GM03348 (cell line): ENCODE data around the gene SLC24A1.

Experiments used
- DNase-seq: peaks from one replicate; pipeline ENCODE4 v3.0.0; 2012; ENCODE audit warnings: low spot score

SLC24A1 gene

DNA sequence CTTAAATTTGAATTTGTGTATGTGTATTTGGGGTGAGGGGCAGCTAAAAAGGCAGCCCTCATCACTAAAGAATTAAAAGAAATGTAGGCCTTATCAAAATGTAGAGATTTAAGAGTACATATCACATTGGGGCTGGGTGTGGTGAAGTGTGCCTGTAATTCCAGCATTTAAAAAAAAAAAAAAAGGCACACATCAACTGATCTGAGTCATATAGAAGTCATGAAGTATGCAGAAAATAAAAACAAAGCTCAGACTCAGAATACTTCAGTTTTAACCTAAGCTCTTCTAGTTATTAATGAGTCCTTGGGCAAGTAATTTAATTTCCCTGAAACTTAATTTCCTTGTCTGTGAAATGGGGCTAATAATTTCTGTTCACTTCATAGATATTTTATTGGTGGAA is 31.6 kb downstream of the SLC24A1 start:
- peak; percentile 48 for DNase-seq

DNA sequence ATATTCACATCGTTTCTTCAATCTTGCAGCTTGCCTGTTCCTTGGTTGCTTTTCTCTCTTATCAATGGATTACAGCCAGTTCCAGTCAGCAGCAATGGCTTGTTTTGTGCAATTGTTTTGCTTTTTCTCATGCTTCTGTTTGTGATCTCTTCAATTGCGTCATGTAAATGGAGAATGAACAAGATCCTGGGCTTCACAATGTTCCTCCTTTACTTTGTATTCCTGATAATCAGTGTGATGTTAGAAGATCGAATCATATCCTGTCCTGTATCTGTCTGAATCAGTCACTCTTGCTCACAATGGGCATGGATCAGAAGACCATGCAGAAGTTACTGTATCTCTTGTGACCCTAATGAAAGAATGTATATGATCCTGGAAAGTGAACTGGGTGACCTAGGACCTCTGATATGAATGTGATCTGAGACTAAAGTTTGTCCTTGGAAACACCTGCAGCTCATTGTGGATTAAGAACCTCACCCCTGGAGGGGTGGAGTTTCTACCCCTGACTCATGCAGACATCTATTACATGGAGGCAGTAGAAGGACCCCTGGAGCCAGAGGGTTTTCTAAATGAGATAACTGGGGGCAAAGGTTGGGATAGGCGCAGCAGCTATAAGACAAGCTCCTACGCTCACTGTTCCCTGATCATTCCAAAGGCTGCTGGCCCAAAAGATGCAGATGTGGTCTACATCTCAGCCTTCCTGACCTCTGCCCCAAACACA is 32.2 kb downstream of the SLC24A1 start:
- DNase-seq: no peak

DNA sequence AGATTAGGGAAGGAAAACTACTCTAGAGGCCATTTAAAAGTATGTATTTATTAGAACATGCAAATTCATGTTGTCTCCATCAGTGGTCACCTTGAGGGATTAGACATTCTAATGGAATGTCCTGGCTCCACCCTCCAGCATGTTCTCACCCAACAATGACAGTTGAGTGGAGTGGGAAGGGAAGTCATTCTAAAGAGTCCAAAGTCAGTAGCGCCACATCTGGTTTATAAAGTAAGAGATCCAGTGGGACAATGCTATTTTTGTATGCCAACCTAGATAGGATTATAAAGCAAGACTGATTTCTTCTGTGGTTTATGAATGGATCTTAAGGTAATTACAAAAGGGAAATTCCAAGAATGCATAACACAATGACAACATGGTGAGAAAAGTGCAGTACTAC is 33.3 kb downstream of the SLC24A1 start:
- DNase-seq: peak; percentile 60

- DNase-seq: no peak
Measured at GRCh38 chr15:65655457-65655856, 33.7 kb downstream of the SLC24A1 start.

DNA sequence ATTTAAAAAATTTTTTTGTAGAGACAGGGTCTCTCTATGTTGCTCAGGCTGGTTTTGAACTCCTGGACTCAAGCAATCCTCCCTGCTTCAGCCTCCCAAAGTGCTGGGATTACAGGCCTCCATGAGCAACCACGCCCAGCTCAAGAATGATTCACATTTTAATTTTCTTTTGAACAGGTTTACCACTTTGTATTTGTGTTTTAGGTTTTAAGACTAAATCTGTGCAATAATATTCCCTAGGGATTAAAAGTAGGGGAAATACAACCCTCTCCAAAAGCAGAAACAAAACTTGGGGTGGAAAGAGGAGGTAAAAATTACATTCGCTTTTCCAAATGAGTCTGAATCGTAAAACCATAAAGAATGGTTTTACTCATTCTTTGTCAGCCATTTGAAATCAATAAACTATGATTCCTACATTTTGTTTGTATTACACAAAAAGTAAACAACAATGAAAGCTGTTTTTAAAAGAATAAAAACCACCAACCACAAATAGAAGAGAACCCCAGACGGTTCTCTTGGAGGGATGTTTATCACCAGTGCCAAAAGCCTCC is 37.8 kb downstream of the SLC24A1 start:
- no peak for DNase-seq

GRCh38 chr15:65660927-65661326 is 39.2 kb downstream of the SLC24A1 start:
- no peak for DNase-seq

DNA sequence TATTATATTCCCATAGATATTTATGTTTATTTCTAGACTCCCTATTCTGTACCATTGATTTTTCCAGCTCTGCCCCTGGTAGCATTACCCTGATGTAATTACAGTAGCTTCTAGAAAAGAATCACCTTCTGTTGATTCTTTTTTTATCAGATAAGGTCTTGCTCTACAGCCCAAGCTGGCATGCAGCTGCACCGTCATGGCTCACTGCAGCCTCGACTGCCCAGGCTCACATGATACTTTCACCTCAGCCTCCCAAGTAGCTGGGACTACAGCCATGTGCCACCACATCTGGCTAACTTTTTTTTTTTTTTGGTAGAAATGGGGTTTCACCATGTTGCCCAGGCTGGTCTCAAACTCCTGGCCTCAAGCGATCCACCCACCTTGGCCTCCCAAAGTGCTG is 41.8 kb downstream of the SLC24A1 start:
- no peak for DNase-seq

DNA sequence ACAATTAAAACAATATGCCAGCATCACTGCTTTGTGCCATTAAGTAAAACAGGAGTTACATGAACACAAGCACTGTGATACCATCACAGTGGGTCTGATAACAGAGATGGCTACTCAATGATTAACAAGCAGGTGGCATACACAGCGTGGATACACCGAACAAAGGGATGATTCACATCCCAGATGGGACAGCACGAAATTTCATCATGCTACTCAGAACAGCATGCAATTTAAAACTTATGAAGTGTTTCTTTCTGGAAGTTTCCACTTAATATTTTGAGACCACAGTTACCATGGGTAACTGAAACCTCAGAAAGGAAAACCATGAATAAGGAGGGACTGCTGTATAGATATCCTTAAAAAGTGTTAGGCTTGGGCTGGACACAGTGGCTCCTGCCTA is 44.5 kb downstream of the SLC24A1 start:
- DNase-seq: no peak

GRCh38 chr15:65675551-65675950 is 53.8 kb downstream of the SLC24A1 start:
- no peak for DNase-seq

DNA sequence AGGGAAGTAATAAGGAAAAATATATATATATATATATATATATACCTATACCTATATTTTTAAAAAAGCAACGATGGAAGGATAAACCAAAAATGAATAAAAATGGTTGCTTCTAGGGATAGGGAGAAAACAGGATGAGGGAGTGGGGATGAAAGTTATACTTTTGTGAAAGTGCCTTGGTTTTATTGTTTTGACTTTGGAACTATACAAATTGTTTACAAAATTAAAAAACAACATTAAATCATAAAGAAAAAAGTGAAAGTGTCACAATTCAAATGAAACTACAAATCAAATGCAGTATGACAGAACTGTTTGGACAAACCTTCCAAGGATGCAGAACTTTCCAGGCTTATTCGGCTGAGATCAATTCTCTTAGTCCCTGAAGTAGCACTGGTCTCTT is 54.4 kb downstream of the SLC24A1 start:
- DNase-seq: no peak

- no peak for DNase-seq
Measured at GRCh38 chr15:65680544-65680943, 58.8 kb downstream of the SLC24A1 start.

- no peak for DNase-seq
Measured at GRCh38 chr15:65682404-65682911, 60.7 kb downstream of the SLC24A1 start.

- DNase-seq: no peak
Measured at GRCh38 chr15:65688462-65688861, 66.7 kb downstream of the SLC24A1 start.

DNA sequence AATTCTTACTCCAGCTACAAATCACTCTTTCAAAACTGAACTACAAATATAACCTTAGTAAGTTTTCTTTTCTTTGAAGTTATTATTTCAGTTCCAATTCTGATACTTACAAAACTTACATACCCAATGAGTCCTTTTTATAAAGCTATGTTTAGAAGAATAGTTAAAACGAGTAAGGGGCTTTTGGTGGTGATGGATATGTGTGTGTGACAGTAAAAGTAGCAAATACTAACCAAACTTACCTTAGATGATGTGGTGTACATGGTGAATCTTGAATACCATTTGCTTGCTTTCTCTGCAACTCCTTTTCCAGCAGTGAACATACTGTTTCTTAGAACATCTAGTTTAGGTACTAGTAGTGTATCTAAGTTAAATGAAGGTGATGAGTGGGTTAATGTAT is 68.4 kb downstream of the SLC24A1 start:
- no peak for DNase-seq

DNA sequence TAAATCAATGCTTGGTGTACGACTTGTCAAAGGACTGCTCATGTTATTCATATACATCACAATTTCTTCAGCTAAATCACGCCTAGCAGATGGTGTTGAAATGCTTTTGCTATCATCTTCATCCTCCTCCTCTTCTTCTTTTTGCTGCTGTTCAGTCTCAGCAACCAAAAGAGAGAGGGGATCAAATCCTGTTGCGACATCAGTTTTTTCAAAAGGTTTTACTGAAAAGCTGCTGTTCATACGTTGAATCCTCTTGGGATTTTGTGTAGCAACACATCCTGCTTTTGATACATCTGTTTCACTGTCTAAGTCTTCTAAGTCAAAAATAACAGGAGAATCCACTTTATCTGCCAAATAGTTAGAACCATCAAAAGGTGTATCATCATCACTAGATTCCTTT is 69.0 kb downstream of the SLC24A1 start:
- no peak for DNase-seq

DNA sequence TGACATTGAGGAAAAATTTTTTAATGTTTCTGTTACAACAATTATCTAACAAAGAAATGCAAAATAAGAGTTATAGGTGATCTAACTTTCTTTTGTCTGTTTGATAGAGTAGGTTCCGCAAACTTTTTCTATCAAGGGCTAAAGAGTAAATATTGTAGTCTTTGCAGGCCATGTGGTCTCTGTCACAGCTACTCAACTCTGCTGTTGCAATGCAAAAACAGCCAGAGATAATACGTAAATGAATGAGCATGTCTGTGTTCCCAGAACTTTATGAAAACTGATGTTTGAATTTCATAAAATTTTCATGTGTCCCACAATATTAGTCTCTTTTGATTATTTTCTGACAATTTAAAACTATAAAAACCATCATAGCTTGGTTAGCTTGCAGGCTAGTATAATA is 73.3 kb downstream of the SLC24A1 start:
- no peak for DNase-seq
